DMS79 treated with DMSO at 0.1 percent for 48 hours (cell line): ENCODE measurements around the gene AMD1.
"Not testable (repeated sequence)": the region's sequence is repeated elsewhere in the genome, so short reads cannot be mapped to it uniquely, and the experiment has no call there.

Source experiments
- DNase-seq: peaks from one replicate; lab custom pipeline; 2025; lab: John Stamatoyannopoulos, UW

Gene AMD1

DNA sequence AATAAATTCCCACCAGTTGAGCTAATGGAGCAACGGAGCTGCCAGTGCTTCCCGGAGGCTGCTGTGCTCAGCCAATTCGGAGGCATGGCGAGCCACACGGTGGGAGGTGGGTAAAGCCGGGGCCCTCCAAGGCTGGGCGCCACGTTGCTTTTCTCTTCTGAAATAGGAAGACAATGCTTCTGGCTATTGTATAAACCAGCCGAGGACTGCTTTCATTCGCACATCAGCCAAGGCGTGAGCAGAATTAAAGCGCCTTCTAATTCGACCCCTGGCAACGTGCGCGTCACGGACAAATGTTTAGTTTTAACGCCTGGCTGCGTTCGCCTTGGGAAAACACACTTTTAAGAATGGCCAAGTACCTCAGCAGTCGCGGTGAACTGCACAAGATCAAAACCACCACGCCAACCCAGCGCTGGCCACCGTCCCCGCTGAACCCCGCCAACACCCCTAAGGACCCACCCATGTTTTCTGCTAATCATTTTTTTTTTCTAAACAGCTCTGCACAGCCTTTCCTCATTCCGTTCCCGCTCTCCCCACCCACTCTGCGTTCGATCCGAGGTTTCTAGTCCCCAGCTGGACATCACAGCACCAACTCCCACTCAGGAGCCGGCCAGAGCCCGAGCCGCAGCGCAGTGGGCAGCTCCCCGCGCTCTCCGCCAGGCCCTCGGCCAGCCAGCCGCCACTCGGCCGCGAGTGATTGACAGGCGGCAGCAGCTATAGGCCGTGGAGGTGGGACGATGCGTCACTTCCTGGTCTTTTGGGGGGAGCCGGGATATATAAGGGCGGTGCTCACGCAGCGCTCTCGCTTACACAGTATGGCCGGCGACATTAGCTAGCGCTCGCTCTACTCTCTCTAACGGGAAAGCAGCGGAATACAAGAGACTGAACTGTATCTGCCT lies at the start of gene AMD1:
TSS of gene AMD1 (plus strand) at position 805 of the 899 bp plus-strand sequence. CDS start 321 bp downstream, outside the sequence.
- peak; percentile 93 for DNase-seq

GRCh38 chr6:110826236-110827129 lies 48.1 kb upstream of the AMD1 start:
- no peak for DNase-seq

DNA sequence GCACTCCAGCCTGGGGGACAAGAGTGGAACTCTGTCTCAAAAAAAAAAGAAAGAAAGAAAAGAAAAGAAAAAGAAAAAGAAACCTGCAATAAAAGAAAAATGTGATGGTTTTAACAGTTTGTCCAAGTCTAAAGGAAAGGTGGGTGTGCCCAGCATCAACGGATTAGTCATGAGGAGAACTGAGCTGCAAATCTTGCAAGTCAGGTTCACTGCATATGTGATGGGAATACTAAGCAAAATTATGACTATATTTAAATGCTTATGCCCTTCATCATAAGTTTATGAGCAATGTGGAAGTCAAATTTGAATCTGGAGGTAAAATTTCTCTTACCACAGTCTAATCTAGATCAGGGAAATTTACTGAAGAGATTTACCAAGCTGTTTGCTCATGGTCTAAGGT lies 46.2 kb upstream of the AMD1 start:
- DNase-seq = no peak

GRCh38 chr6:110831405-110831804 lies 43.2 kb upstream of the AMD1 start:
- DNase-seq = no peak

- DNase-seq = no peak
Observed at GRCh38 chr6:110833831-110834230, 40.8 kb upstream of the AMD1 start.

- not testable (repeated sequence) for DNase-seq
Observed at GRCh38 chr6:110835751-110836150, 38.8 kb upstream of the AMD1 start.

GRCh38 chr6:110841266-110841665 lies 33.3 kb upstream of the AMD1 start:
- no peak for DNase-seq

- no peak for DNase-seq
Observed at GRCh38 chr6:110849781-110850180, 24.8 kb upstream of the AMD1 start.

- no peak for DNase-seq
Observed at GRCh38 chr6:110852773-110853172, 21.8 kb upstream of the AMD1 start.

GRCh38 chr6:110853754-110854477 lies 20.7 kb upstream of the AMD1 start:
- no peak for DNase-seq

DNA sequence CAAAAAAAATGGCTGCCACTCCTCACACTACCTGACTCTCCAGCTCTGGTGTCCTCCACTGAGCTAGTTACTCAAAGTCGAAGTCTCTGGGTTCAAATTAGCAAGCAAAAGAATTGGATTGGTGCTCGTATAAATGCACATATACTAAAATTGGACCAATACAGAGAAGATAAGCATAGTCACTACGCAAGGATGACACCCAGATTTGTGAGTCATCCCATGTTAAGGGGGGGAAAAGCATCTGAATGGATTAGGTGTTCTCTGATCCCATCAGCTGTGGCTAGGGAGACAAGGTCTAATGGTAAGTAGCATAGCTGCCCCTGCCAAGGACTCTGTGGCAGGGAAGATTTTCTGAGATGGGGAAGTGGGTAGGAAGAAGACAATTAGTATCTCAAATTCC lies 18.3 kb upstream of the AMD1 start:
- no peak for DNase-seq

GRCh38 chr6:110858016-110858415 lies 16.6 kb upstream of the AMD1 start:
- DNase-seq = no peak

- DNase-seq = no peak
Observed at GRCh38 chr6:110858562-110859214, 15.9 kb upstream of the AMD1 start.

DNA sequence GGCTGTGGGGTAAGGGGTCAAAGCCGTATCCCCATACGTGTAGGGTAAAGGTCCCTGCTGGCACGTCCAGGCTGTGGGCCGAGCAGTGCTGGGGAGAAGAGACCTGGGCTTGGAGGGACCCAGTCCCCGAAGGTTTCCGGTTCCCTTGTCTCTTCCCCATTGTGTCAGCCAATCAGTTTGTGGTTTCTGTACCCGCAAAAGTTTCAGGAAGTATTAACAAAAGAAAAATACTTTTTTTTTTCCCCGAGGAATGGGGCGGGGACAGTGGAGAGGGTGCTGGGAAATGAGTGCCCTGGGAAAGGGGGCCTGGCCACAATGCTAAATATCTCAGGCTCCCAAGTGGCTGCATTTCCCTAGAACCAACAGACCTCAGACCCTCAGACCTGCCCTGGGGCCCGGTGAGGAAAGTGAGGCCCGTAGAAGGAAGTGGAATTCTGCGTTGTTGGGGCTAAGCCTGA lies 15.2 kb upstream of the AMD1 start:
- no peak for DNase-seq

DNA sequence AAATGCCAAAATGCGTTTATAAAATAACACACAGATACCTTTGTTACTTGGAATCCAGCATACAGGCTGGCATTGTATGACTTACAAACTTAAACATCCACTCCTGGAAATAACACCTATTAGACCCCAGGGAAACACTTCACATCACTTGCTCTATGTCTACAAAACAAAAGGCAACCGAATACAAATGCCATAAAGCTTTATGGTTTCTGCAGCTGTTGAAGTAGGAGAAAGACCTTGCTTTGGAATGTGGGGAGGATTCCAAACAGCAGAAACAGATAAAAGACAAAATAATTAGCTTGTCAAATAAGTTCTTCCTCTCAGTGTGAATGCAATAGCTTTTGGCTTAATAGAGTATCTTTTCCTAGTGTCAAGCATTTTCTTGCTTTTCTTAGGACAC lies 9.8 kb upstream of the AMD1 start:
- no peak for DNase-seq

- peak; percentile 46 for DNase-seq
Observed at GRCh38 chr6:110874880-110875547, 429 bp downstream of the AMD1 start.

GRCh38 chr6:110875548-110876169 lies 1.1 kb downstream of the AMD1 start:
- peak; percentile 43 for DNase-seq

DNA sequence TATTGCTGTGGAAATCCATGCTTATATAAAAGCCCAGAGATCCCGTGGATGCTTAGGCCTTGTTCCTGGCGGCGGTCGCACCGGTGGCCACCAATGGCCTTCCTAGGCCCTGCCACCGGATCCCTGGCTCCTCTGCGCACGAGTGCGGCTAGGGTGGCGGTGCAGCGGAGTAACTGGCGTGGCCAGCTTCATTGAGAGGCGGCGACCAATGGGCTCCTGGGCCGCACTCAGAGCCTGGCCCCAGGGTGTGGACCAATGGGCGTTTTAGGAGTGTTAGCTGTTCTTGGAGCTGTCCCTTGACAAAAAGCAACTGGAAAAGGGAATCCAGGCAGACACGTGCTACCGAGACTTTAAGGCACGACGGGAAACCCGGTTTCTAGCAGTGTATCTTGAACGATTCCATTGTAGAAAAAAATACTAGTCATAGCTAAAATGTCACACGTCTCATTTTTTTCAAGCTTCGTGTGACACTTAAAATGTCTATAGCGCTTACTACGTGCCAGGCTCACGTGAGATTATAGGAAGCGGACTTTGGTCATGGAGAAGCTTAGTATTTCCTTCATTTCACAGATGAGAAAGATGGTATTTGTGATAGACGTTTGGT lies 1.7 kb downstream of the AMD1 start:
- DNase-seq = peak; percentile 49

GRCh38 chr6:110876806-110877564 lies 2.4 kb downstream of the AMD1 start:
- DNase-seq = no peak
